Trophoblast cell (in vitro differentiated cells and primary cell): ENCODE data around the gene RASAL2.

Source experiments
- DNase-seq, 2 donors: peaks; one replicate each; pipeline ENCODE4 v3.0.0-alpha.2; 2016
- H2AFZ ChIP-seq: 2 replicates; pipeline ENCODE4 v1.6.1; 2013; ENCODE audit warnings: low read length, moderate library complexity, mild to moderate bottlenecking; ENCODE audit not compliant: insufficient read depth, poor library complexity
- H2AK5ac ChIP-seq: 2 replicates; pipeline ENCODE4 v1.6.1; 2013; ENCODE audit warnings: mild to moderate bottlenecking, low read length
- H2BK120ac ChIP-seq: 2 replicates; pipeline ENCODE4 v1.6.1; 2013; ENCODE audit warnings: low read length, mild to moderate bottlenecking, moderate library complexity; ENCODE audit not compliant: insufficient read depth, poor library complexity
- H2BK12ac ChIP-seq: 2 replicates; pipeline ENCODE4 v1.6.1; 2013; ENCODE audit warnings: mild to moderate bottlenecking, low read length, moderate library complexity
- H2BK5ac ChIP-seq: 2 replicates; pipeline ENCODE4 v1.6.1; 2013; ENCODE audit warnings: low read length, low read depth, moderate library complexity, mild to moderate bottlenecking; ENCODE audit not compliant: poor library complexity
- H3K14ac ChIP-seq: 2 replicates; pipeline ENCODE4 v1.6.1; 2013; ENCODE audit warnings: mild to moderate bottlenecking, low read length
- H3K18ac ChIP-seq: 2 replicates; pipeline ENCODE4 v1.6.1; 2013; ENCODE audit warnings: mild to moderate bottlenecking, low read length
- H3K23ac ChIP-seq: 2 replicates; pipeline ENCODE4 v1.6.1; 2013; ENCODE audit warnings: low read length
- H3K27ac ChIP-seq: 2 replicates; pipeline ENCODE4 v1.5.1; 2013; ENCODE audit warnings: low read depth, mild to moderate bottlenecking, inconsistent platforms, low read length, moderate library complexity
- H3K27me3 ChIP-seq: 2 replicates; pipeline ENCODE4 v1.6.1; 2013; ENCODE audit warnings: inconsistent platforms, mild to moderate bottlenecking, low read length, moderate library complexity; ENCODE audit not compliant: insufficient read depth
- H3K36me3 ChIP-seq, 2 experiments: 1 replicate in 1 of 2; 2 replicates in 1 of 2; pipeline ENCODE4 v1.6.1; 2013; ENCODE audit warnings: low read length in 2 of 2, mild to moderate bottlenecking in 2 of 2, moderate library complexity in 1 of 2; ENCODE audit not compliant: insufficient read depth in 2 of 2, control insufficient read depth in 1 of 2
- H3K4ac ChIP-seq: 2 replicates; pipeline ENCODE4 v1.6.1; 2013; ENCODE audit warnings: low read depth, mild to moderate bottlenecking, low read length, moderate library complexity
- H3K4me1 ChIP-seq, 2 experiments: 1 replicate in 1 of 2; 2 replicates in 1 of 2; pipeline ENCODE4 v1.6.1; 2013; ENCODE audit warnings: low read length in 2 of 2, mild to moderate bottlenecking in 2 of 2, moderate library complexity in 1 of 2; ENCODE audit not compliant: insufficient read depth in 2 of 2, control insufficient read depth in 1 of 2
- H3K4me2 ChIP-seq: 2 replicates; pipeline ENCODE4 v1.6.1; 2013; ENCODE audit warnings: inconsistent platforms, mild to moderate bottlenecking, low read length, moderate library complexity
- H3K4me3 ChIP-seq: 2 replicates; pipeline ENCODE4 v1.5.1; 2013; ENCODE audit warnings: mild to moderate bottlenecking, low read depth, low read length, inconsistent platforms
- H3K79me1 ChIP-seq: one replicate; pipeline ENCODE4 v1.6.1; 2013; ENCODE audit warnings: low read length
- H3K79me2 ChIP-seq: 2 replicates; pipeline ENCODE4 v1.6.1; 2013; ENCODE audit warnings: low read length, mild to moderate bottlenecking; ENCODE audit not compliant: control insufficient read depth, insufficient read depth, poor library complexity
- H3K9ac ChIP-seq: 2 replicates; pipeline ENCODE4 v1.6.1; 2013; ENCODE audit warnings: mild to moderate bottlenecking, low read length
- H3K9me3 ChIP-seq: 2 replicates; pipeline ENCODE4 v1.6.1; 2013; ENCODE audit warnings: low read depth, mild to moderate bottlenecking, control low read depth, inconsistent platforms, low read length; ENCODE audit not compliant: insufficient read depth
- H4K12ac ChIP-seq: 2 replicates; pipeline ENCODE4 v1.6.1; 2013; ENCODE audit warnings: low read depth, mild to moderate bottlenecking, low read length, moderate library complexity
- H4K8ac ChIP-seq: 2 replicates; pipeline ENCODE4 v1.6.1; 2013; ENCODE audit warnings: low read depth, mild to moderate bottlenecking, low read length, moderate library complexity
- H4K91ac ChIP-seq: one replicate; pipeline ENCODE4 v1.6.1; 2013; ENCODE audit warnings: low read depth, mild to moderate bottlenecking, low read length, moderate library complexity
- WGBS: extraction: QIAGEN DNeasy Blood & Tissue Kit; methylation state at CpG from one replicate; pipeline ENCODE4 v1.1.7; 2013; ENCODE audit warnings: missing lambda C conversion rate; ENCODE audit not compliant: insufficient read length, insufficient coverage; ENCODE audit errors: extremely low coverage; 5-methylcytosine and 5-hydroxymethylcytosine counted together

The RASAL2 gene

GRCh38 chr1:178364782-178365181, 270.9 kb downstream of the RASAL2 start:
- Histone ChIP-seq H3K27me3 (no peaks in the 10 kb centered on the region), H2BK12ac (no peak overlapping the region), H3K79me2 (no peaks in the 10 kb centered on the region), H3K4me3 (no peak overlapping the region), H3K4me2 (no peak overlapping the region), H3K27ac (no peak overlapping the region), H2AFZ (no peak overlapping the region), H3K4ac (no peak overlapping the region), H3K4me1 (no peaks in the 10 kb centered on the region), H3K18ac (no peak overlapping the region), H3K36me3 (peaks cover 0 to 2% of the 10 kb centered on the region in 2 experiments), H3K79me1 (no peaks in the 10 kb centered on the region), H4K8ac (no peak overlapping the region), H2BK5ac (no peak overlapping the region), H4K91ac (no peak overlapping the region), H4K12ac (no peak overlapping the region), H3K23ac (no peak overlapping the region), H3K9ac (no peak overlapping the region), H3K9me3 (no peaks in the 10 kb centered on the region), H3K14ac (no peak overlapping the region), H2BK120ac (no peak overlapping the region), H2AK5ac (no peak overlapping the region)
- WGBS: no CpG with 5 or more reads among the region's 1 CpG
- DNase-seq: no peak

- Histone ChIP-seq H2AK5ac (no peak overlapping the region), H4K12ac (no peak overlapping the region), H3K9me3 (no peaks in the 10 kb centered on the region), H3K4me3 (no peak overlapping the region), H2AFZ (no peak overlapping the region), H3K14ac (no peak overlapping the region), H3K4me1 (no peaks in the 10 kb centered on the region), H3K27me3 (no peaks in the 10 kb centered on the region), H4K8ac (no peak overlapping the region), H3K18ac (no peak overlapping the region), H2BK12ac (no peak overlapping the region), H3K79me1 (no peaks in the 10 kb centered on the region), H3K4ac (no peak overlapping the region), H3K23ac (no peak overlapping the region), H2BK5ac (no peak overlapping the region), H3K79me2 (no peaks in the 10 kb centered on the region), H3K27ac (no peak overlapping the region), H3K36me3 (no peaks in the 10 kb centered on the region), H2BK120ac (no peak overlapping the region), H3K4me2 (no peak overlapping the region), H4K91ac (no peak overlapping the region), H3K9ac (no peak overlapping the region)
- DNase-seq: no peak
These were observed 273.2 kb downstream of the RASAL2 start for GRCh38 chr1:178367151-178367550.

GRCh38 chr1:178368208-178368607, 274.3 kb downstream of the RASAL2 start:
- DNase-seq: no peak
- no peaks in the 10 kb centered on the region for H3K4me1 ChIP-seq
- H4K91ac ChIP-seq: no peak overlapping the region
- no CpG with 5 or more reads among the region's 3 CpGs for WGBS
- no peak overlapping the region for H3K4me2 ChIP-seq
- H3K18ac ChIP-seq: no peak overlapping the region
- no peaks in the 10 kb centered on the region for H3K27me3 ChIP-seq
- H2BK120ac ChIP-seq: no peak overlapping the region
- H3K27ac ChIP-seq: no peak overlapping the region
- no peak overlapping the region for H3K9ac ChIP-seq
- H3K4ac ChIP-seq: no peak overlapping the region
- no peak overlapping the region for H2AFZ ChIP-seq
- H3K79me2 ChIP-seq: no peaks in the 10 kb centered on the region
- H3K9me3 ChIP-seq: no peaks in the 10 kb centered on the region
- no peaks in the 10 kb centered on the region for H3K79me1 ChIP-seq
- H4K8ac ChIP-seq: no peak overlapping the region
- H2AK5ac ChIP-seq: no peak overlapping the region
- H4K12ac ChIP-seq: no peak overlapping the region
- no peak overlapping the region for H3K4me3 ChIP-seq
- H2BK12ac ChIP-seq: no peak overlapping the region
- H3K36me3 ChIP-seq: no peaks in the 10 kb centered on the region
- H3K14ac ChIP-seq: no peak overlapping the region
- no peak overlapping the region for H3K23ac ChIP-seq
- no peak overlapping the region for H2BK5ac ChIP-seq

- no peaks in the 10 kb centered on the region for H3K79me2 ChIP-seq
- peaks cover 0 to 2% of the 10 kb centered on the region in 2 experiments for H3K4me1 ChIP-seq
- H2BK5ac ChIP-seq: no peak overlapping the region
- no peak overlapping the region for H2AK5ac ChIP-seq
- no peaks in the 10 kb centered on the region for H3K27me3 ChIP-seq
- no peak overlapping the region for H4K8ac ChIP-seq
- no peaks in the 10 kb centered on the region for H3K36me3 ChIP-seq
- no peak overlapping the region for H2BK120ac ChIP-seq
- H3K79me1 ChIP-seq: no peaks in the 10 kb centered on the region
- H2BK12ac ChIP-seq: no peak overlapping the region
- no peak overlapping the region for H3K18ac ChIP-seq
- H3K23ac ChIP-seq: no peak overlapping the region
- peak overlapping the region; percentile 3 for H3K4me2 ChIP-seq
- H3K4ac ChIP-seq: no peak overlapping the region
- H3K9ac ChIP-seq: no peak overlapping the region
- H3K27ac ChIP-seq: no peak overlapping the region
- no peak overlapping the region for H4K12ac ChIP-seq
- no peak overlapping the region for H3K14ac ChIP-seq
- no peak overlapping the region for H3K4me3 ChIP-seq
- H2AFZ ChIP-seq: no peak overlapping the region
- no peak overlapping the region for H4K91ac ChIP-seq
- H3K9me3 ChIP-seq: no peaks in the 10 kb centered on the region
- DNase-seq: no peak
- WGBS: no CpG with 5 or more reads among the region's 6 CpGs
These were observed 277.3 kb downstream of the RASAL2 start for GRCh38 chr1:178371235-178371634.
